Dermis microvascular lymphatic vessel endothelial cell (primary cell): Measurements from ENCODE around the gene EMSY. TPM values are rescaled to one million over a fixed set of nuclear protein-coding genes. Genes with fewer than 3 reads are reported as not detected.

Source experiments
- DNase-seq, 2 donors: peaks; one replicate each; pipeline versions ENCODE4 v3.0.0 to v3.0.0-alpha.2; 2010; ENCODE audit warnings: low read depth in 2 of 2
- total RNA-seq: library from RNA; depleted of rRNA; stranded (reverse); fragments of >200 nt; gene quantifications from 2 replicates; pipeline ENCODE4 v1.2.1, GENCODE V29; 2014

EMSY gene
- total RNA-seq, 1 donor from 2014 or later: 7.6 TPM

DNA sequence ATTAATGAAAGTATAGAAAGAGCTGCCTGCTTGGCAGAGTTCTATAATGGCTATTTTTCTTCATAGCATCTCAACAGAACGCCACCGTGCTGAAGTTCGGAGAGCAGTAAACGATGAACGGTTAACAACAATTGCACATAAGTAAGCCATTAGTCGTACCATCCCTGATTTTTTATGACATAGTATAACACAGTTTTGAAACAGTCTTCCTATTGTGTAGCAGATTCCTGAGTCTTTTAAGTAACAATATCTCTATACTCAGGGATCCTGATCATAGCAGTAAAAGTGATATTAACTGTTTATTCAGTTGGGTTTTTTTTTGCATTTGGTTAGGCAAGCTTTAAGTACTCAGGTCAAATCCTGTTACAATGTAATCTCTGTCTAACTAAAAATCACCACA lies 8.4 kb downstream of the EMSY start:
- DNase-seq: no peak

DNA sequence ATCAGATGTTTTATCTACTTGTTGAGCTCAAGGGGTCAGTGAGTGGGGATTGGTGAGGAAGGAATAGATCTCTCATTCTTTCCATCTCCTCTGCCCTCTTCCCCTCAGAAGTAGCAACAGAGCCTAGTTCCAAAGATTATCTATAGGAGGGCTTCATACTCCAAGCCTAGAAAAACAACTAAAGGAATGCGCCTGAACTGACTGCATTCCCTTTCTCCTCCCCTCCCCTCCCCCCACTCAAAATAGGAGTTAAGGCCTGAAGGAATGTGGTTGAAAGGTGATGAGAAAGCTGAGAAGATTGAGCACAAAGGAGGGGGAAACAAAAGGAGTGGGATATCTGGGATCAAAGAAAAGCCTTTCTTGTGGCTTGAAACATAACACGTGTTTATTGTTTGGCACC lies 10.5 kb downstream of the EMSY start:
- no peak for DNase-seq

DNA sequence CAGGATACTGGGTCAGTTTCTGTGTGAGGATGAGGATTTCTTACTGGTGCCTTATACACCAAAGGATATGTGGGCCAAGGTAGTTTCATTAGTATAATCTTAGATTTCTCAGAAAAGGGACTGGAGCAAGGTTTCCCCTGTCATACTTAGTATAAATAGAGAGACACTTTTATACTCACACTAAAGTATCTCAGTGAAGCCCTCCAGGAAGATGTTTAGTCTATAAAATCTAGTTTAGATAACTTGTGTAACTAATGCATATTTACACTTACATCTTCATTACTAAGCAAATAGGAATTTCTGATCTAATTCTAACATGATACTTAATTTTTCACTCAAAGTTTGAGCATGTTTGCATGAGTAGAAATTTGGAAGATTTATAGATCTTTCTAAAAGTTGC lies 11.1 kb downstream of the EMSY start:
- no peak for DNase-seq

DNA sequence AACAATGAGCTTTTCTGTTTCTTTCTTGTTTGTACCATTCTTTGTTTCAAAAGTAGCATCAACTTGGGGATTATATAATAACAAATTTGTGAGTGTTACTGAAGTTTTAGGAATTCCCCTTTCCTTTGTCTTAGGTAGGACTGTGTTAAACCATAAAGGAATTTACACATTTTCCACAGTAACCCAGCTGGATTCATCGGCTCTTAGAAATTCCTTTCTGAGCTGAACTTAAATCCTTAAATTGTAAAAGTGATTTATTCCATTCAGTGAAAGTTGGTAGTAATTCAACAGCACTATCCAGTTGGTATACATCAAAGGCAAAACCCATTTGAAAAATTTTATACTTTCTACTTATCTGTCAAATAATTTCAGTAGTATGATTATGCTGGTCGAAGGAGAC lies 11.8 kb downstream of the EMSY start:
- DNase-seq: no peak

DNA sequence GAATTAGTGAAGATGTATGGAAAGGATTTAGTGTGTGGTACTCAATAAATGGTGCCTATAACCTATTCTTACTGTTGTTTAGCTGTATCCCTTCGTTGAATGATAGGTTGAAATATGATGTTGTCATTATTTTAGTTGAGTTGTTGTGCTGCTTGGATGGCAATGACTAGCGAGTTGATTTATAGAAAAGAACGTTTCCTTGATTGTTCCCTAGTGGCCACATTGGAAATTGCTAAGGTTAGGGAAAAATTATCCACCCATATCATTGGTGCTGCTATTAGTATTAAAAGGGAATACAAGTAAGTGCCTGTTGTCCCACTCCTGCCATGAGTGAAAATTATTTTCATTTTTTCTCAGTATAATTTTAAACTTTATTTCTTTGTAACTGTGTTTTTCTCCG lies 14.5 kb downstream of the EMSY start:
- peak in 1 of 2 donors; percentile 15 for DNase-seq

- DNase-seq: no peak
Measured at GRCh38 chr11:76459846-76460245, 15.0 kb downstream of the EMSY start.

- no peak for DNase-seq
Measured at GRCh38 chr11:76462317-76462716, 17.5 kb downstream of the EMSY start.

DNA sequence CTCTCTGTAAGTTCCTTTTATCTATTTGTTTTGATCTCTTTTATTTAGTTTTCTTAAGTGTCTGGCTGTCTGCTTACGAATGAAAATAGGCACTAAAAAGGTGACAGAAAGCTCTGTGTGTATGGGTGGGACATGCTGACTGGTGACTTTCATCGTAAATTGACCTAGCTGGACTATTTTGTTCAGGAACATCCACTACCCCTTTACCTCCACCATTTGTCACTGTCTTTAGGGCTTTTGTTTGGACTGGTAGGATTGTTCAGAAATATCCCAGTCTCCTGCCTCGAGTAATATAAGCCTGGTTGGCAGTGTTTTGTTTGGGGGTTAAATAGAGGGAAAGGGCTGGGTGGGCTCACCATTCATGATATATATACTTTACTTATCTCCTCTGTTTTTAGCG lies 20.9 kb downstream of the EMSY start:
- no peak for DNase-seq

- no peak for DNase-seq
Measured at GRCh38 chr11:76466666-76467065, 21.8 kb downstream of the EMSY start.

GRCh38 chr11:76469141-76469540 lies 24.3 kb downstream of the EMSY start:
- DNase-seq: no peak

DNA sequence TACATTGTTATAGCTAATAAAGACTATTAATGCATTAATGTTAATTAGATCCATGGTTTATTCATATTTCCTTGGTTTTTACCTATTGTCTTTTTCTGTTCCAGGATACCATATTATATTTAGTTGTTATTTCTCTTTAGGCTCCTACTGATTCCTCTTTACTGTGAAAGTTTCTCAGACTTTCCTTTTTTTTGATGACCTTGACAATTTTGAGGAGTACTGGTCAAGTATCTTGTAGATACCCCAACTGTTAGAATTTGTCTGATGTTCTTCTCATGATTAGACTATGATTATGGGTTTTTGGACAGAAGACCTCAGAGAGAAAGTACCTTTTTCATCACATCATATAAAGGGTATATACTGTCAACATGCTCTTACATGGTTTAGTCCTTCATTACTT lies 26.6 kb downstream of the EMSY start:
- DNase-seq: no peak

DNA sequence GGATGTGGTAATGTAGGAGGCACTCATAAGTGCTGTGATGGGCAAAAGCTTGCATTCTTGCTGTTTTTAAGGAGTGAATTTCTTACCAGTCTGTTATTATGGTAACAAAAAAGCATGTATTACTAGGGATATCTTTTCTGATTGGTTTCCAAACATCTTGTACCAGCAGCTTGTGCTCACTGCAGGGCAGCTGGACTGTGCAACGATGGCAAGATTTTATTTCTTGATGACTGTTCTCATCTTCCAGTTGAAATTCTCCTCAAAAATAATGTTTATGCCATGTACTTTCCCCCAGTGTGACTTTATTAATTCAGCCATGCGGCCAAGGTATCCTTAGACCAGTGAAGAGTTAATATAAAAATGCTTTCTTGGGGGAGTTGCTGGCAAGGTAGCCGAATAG lies 35.4 kb downstream of the EMSY start:
- no peak for DNase-seq

- DNase-seq: no peak
Measured at GRCh38 chr11:76491644-76492043, 46.8 kb downstream of the EMSY start.

DNA sequence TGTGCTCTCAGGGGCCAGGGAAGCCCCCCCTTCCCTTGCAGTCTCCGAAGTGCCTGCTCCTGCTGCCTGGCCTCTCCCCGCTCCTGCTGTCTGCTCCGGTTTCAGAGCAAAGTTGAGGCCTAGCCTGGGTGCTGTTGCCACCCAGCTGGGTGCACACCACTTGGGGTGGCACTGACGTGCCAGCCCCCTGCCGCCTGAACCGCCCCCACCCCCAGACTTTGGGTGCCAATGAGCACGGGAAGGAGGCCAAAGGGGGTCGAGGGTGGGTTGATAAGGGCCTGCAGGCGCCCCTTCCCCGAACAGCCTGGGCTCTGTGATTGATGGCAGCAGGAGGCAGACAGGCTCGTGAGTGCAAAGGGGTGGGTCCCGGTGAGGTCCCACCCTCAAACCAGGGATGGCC lies 48.2 kb downstream of the EMSY start:
- no peak for DNase-seq

DNA sequence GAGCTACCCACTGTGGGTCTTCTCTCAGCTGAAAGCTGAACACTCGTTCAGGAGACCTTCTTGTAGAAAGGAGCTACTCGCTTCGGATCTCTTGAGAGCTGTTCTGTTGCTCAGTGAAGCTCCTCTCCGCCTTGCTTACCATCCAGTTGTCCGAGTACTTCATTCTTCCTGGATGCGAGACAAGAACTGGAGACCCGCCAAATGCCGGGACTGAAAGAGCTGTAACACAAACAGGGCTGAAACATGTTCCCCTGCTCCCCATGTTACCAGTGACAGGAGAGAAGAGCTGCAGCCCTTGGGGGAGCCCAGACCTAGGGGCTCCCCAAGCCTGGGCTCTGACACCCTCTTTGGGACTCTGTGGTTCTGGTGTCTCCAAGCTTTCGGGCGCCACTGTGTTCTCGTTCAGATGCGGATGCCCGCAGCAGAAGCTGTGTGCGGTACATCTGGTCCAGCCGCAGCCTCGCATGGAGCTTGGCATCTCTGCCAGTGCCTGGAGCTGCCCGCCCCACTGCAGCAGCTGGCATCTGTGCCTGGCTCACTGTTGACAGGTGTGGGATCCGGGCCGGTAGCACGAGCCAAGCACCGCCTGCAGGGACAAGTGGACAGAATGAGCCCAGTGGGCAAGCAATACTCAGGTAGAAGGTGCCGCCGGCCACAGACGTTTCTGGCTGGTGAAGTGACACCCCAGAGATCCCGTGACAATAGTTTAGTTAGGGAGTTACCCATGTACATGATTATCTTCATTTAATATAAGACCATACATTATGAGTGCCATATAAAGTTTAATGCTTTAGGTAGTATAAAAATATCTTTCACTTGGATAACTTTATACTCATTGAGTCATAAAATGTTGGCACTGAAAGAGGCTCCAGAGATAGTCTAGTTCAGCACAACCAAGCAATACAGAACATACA lies 49.1 kb downstream of the EMSY start:
- no peak for DNase-seq

GRCh38 chr11:76495019-76495418 lies 50.2 kb downstream of the EMSY start:
- no peak for DNase-seq

GRCh38 chr11:76496174-76496573 lies 51.4 kb downstream of the EMSY start:
- no peak for DNase-seq

DNA sequence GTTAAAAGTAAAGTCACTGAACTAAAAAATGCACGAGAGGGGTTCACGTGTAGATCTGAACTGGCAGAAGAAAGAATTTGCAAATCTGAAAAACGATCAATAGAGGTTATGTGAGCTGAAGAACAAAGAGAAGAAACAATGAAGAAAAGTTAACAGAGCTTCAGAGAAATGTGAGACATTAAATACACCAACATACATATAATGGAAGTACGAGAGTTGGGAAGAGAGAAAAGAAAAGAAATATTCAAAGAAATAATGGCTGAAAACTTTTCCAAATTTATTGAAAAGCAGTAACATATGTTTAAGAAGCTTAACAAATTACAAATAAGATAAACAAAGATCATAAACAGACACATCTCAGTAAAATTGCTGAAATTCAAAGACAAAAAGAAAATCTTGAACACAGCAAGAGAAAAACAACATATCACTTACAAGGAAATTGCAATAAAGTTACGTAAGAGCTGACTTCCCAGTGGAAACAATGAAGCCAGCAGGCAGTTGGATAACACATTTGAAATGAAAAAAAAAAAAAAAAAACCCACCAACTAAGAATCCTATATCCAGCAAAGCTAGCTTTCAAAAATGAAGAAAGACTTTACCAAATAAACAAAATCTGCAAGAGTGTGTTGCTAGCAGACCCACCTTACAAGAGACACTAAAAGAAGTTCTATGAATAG lies 56.8 kb downstream of the EMSY start:
- no peak for DNase-seq

GRCh38 chr11:76506833-76507232 lies 62.0 kb downstream of the EMSY start:
- DNase-seq: no peak

DNA sequence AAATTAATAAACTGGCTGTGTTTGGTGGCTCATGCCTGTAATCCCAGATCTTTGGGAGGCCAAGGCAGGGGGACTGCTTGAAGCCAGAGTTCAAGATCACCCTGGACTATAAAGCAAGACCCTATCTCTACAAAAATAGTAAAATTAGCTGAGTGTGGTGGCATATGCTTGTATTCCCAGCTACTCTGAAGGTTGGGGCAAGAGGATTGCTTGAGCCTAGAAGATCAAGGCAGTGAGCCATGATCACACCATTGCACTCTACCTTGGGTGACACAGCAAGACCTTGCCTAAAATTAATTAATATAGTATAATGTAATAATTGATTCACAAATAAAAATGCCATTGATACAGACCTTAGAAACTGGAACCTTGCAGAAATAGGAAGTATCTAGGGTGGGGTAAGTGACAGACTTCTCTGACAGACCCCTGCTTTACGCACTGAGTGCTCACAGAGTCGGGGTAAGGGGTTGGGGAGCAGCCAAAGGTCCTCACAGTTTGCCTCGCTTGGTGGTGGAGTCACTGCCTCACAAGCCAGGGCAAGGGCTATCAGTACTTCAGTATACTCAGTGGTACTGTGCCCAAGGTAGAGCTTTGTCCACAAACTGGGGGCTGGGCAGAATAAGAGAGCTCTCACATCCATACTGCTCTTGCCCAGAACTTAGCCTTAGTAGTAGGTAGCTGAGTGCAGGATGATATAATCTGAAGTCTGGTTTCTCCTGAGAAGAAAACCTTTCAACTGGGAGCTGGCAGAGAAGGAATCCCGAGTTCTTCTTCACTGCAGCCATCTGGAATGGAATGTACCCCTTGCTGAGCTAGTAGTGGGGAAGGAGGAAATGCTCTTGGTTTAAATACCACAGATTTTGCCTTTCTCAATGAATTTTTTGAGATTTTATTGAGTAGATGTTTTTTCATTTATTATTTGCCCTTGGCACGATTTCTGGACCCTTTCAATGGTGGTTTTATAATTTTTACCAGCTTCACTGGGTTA lies 65.5 kb downstream of the EMSY start:
- no peak for DNase-seq

DNA sequence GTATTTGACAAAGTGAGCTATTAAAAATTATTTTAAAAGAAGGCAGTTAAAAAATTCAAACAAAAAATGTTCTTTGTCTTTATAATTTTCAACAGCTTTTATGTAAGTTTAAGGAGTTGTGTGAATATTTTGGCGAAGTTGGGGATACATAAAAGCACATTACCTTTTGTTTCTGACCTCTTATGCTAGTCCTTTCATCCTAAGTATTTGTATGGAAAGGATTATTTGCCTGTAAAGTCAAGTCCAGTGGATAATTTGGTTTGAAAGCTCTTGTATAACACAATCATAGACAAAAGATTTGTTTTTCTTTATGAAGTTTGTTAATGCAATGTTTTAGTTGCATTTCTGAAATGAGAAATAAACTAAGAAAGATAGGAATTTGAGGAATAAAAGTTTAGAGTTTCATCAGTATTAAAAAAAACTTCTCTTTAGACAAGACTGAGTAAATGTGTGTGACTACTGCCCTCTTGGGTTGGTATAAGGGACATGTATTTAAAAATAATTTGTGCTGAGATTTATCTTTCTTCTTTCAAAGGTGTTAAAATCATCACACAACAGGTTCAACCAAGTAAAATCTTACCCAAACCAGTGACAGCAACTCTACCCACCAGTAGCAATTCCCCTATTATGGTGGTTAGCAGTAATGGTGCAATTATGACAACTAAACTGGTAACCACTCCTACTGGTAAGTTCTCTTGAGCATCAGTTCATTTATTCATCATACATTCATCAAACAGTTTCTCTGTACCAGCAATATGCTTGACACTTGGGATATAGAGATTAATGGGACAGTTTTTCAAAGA lies 68.2 kb downstream of the EMSY start:
- DNase-seq: peak; percentile 30 to 69
